GM18861 (cell line): Measurements from ENCODE around the gene RAC2.
"Not testable (repeated sequence)": the region's sequence is repeated elsewhere in the genome, so short reads cannot be mapped to it uniquely, and the experiment has no call there.

Experiments
- ATAC-seq: cut with Tn5 transposase; IDR thresholded peaks from one replicate; pipeline ENCODE4 v1.9.1; 2021; ENCODE audit not compliant: unreplicated experiment

Gene RAC2

DNA sequence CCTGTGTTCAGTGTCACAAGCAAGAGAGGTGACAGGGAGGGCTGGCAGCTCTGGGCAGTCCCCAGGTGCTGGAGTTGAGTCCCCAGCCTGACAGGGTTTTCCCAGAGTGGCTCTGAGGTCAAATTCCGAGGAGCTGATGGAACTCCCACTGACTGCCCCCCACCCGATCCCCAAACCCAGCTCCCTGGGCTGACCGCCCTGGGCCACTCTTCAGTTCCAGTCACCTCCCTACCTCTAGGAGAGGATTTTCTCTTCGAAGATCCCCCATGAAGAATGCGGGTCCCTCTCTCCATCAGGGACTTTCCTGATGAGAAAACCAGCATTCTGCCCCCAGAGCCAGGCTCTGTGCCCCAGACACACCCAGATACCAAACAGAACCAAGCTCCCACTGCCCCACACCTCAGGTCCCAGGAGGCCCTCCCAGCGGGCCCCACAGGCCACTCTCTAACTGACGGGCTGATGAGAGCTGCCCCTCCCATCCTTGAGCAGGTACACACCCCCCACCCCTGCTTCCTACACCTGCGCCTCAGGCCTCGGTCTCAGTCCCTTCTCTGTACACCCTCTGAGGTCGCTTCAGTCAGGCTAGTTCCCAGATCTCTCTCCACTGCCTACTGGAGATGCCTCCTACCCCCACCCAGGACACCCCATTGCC lies 12.1 kb upstream of the RAC2 start:
- ATAC-seq: no peak

DNA sequence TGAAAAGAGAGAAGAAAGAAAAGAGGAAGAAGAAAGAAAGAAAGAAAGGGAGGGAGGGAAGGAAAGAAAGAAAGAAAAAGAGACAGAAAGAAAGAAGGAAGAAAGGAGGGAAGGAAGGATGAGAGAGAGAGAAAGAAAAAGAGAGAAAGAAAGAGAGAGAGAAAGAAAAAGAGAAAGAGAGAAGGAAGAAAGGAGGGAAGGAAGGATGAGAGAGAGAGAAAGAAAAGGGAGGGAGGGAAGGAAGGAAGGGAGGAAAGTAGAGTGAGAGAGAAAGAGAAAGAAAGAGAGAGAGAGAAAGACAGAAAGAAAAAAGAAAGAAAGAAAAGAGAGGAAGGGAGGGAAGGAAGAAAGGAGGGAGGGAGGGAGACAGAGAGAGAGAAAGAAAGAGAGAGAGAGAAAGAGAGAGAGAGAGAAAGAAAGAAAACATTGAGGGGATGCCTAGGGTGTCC lies 11.5 kb upstream of the RAC2 start:
- ATAC-seq: no peak

DNA sequence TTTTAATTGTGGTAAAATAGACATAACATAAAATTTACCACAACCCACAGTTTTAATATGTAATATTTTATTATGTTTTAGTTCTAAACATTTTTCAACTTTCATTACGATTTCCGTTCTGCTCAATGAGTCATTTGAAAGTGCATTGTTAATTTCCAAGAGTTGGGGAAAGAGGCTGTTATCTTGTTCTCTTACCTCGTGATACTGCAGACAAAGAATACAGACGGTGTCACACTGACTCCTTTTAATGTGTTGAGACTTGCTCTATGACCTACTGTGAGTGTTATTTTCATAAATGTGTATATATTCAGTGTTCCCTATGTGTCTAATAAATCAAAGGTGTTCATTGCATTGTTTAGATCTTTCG lies 10.8 kb upstream of the RAC2 start:
- ATAC-seq: no peak

DNA sequence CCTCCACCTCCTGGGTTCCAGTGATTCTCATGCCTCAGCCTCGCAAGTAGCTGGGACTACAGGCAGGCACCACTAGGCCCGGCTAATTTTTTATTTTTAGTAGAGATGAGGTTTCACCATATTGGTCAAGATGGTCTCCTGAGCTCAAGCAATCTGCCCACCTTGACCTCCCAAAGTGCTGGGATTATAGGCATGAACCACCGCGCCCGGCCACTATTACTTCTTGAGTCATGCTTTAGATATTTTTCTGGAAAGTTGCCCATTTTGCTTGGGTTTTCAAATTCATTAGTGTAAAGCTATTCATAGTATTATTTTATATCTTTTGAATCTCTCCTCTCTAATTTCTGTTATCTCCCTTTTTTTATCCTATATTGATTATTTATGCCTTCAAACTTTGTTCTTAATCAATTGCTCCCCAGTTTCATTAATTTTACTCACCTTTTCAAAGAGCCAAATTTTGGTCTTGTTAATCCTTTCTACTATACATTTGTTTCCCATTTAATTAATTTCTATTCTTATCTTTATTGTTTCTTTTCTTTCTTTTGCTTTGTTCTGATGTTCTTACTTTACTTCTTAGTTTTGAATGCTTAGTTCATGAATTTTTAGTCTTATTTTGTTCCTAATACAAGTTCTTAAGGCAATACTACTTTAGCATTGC lies 10.3 kb upstream of the RAC2 start:
- no peak for ATAC-seq

DNA sequence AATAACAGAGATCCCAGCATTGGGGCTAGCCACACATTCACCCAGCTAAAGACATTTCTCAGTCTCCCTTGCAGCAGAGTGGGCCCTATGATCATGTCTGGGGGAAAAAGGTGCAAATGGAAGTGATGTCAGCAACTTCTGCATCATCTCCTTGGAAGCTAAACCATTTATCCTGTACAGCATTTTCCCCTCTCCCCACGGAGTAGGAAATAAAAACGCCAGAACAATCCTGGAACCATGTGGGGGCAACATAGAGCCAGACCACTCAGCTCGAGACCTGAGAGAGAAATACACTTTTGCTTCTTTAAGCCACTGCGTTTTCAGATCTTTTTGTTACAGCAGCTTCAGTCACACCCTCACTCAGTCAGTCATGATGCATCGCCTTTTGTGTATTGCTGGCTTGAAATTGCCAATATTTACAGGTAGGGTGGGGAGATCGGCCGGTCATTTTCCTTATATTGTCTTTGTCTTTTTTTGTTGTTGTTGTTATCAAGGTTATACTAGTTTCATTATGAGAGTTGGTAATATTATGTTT lies 9.1 kb upstream of the RAC2 start:
- ATAC-seq: no peak

DNA sequence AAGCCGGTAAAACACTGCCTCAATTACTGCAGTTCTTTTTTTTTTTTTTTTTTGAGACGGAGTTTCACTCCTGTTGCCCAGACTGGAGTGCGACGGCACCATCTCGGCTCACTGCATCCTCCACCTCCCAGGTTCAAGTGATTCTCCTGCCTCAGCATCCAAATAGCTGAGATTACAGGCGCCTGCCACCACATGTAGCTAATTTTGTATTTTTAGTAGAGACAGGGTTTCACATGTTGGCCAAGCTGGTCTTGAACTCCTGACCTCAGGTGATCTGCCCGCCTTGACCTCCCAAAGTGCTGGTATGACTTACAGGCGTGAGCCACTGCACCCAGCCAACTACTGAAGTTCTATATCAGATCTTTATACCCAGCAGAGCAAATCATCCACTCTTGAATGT lies 7.8 kb upstream of the RAC2 start:
- not testable (repeated sequence) for ATAC-seq

DNA sequence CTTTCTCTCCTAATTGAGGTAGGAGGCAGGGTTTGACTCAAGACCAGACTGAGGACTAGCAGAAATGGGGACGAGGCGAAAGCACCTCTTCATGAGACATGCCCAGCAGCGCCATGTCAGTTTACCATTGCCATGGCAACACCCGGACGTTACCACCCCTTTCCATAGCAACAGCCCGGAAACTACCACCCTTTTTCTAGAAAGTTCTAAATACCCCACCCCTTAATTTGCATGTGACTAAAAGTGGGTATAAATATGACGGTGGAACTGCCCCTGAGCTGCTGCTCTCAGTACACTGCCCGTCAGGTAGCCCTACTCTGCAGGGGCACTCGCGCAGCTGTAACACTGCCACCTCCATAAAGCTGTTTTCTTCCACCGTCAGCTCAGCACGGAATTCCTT lies 5.9 kb upstream of the RAC2 start:
- ATAC-seq: no peak

DNA sequence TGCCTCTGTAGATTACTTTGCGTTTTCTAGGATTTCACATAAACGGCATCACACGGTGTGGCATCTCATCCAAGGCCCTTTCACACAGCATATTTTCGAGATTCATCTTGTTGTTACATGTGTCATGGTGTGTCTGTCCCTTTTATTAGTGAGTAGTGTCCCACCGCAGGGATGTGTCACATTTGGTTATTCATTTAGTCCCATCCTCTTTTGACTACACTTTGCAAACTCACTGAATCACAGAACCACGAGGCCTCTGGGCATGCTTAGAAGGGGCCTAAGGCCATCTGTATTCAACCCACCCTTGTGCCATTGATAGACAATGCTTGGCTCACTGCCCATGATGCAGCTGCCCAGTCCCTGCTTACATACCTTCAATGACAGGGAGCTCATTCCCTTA lies 4.2 kb upstream of the RAC2 start:
- ATAC-seq: no peak

DNA sequence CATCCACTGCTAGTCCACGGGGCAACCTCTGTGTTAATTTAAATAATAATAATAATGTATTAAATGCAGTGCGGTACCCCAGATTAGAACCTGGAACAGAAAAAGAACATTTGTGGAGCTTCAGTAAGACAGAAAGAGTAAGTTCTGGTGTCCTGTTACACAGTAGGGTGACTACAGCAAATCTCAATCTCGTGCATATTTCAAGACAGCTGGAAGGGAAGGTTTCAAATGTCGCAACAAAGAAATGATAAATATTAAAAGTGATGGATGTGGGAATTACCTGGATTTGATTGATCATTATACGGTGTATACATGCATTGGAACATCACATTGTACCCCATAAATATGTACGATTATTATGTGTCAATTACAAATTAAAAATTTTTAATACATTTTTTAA lies 1.7 kb upstream of the RAC2 start:
- no peak for ATAC-seq

DNA sequence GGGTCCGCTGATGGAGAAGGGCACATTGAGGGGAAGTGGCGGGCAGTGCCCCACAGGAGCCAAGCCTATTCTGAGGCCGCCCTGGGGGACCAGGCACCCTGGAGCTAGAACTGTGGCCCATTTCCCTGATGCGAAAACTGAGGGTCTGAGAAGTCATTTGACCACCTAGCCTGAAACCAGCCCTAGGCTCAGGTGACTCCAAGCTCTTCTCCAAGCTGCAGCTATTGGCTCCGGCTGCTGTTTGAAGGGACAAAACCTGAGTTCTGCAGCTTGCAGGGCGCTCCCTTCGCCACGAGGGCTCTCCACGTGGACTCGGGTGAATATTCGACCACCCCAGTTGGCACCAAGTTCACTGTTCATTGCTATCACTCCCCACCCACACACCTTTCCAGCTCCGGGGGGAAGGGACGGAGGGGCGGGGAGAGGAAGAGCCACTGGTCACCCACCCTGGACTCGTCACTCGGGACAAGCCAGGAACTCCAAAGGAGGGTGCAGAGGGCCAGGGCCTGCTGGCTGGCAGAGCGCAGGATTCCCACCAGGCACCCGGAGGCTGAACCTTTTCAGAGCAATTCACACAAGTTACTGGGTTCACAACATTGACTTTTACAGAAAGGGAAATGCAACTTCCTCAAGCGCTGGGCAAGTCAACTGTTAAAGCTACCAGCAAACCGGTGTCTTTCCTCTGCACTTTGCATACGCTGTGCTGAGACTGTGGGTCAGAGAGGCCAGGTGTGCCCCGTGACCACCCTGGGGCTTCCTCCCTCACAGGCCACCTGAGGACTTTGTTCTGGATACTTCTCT lies 1.1 kb upstream of the RAC2 start:
- ATAC-seq: peak; percentile 34

DNA sequence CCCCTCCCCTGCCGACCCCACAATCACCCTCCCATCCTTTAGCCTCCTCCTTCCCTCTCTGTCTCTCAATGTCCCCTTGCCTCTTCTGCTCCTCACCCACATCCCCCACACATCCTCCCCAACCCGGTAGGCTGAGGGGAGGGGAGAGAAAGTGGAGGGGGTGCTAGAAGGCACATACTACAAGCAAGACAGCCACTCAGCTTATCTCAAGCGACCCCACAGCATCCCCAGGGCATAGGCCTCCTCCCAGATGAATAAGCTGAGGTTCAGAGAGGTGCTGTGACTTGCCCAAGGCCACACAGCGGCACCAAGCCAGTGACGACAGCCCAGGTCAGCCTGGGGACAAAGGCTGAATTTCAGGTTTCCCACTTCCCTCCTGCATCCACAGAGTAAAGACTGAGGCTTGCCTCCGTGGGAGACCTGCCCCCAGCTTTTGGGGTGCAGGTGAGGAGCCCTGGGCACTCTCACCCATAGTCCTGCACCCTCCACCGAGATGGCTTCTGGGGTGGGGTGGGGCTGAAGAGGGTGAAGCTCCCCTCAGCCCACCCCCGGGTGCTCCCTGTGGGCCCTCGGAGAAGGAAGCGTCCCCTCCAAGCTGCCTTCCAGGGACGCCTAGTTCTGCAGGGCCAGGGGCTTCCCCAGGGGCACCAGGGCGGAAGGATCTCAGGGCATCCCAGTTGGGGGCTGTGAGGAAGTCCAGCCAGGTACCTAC lies 511 bp downstream of the RAC2 start:
- ATAC-seq: peak; percentile 1

DNA sequence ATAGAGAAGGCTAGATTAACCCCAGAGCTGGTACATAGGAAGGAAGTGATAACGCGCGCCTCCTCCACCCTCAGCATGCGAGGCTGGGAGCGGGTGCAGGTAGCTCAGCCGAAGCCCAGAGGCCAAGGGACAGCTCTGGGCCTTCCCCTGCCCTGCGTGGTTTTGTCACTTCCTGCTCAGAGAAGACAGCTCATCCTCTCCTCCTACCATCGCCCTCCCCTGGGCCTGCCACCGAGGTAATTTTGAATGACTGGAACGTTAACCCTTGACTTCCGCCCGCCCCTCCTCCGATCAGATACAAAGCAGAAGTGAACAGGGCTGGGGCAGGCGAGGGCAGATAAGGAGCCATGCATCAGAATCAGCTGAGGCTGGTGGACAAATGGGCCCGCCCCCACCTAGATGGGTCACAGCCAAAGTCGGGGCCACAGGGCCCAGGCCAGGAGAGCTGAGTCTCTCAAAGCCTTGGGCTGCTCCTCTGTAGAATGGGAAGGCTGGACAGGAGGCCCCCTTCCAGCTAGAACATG lies 1.6 kb downstream of the RAC2 start:
- peak; percentile 48 for ATAC-seq

DNA sequence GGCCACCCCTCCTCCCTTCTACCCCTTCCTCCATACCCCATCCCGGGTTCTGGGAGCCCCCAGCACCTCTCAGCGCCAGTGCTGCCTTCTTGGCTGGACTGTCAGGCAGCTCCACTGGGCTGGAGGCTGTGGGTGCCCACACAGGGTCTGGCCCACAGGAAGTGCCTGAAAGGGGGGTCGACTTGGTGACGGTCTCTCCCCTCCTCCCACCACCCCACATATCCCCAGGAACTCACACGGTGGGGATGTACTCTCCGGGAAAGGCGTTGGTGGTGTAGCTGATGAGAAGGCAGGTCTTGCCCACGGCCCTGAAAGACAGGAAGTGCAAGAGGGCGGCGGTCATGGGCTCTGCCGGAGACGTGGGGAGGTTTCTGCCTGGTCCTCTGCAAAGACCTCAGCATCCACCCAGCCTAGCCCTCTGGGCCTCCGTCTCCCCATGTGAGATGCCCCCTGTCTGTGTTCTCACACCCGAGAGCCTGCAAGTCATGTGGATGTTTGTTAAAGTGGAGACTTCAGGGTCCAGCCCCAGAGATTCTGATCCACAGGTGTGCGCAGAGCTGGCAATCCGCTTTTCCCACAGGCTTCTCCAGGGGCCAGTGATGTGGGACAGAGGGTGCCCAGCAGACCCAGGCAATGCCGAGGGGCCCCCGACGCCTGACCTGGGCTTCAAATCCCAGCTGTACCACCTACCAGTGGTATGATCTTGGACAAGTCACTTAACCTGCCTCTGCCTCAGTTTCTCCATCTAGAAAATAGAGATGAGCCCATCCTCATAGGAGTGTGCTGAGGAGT lies 2.5 kb downstream of the RAC2 start:
- no peak for ATAC-seq

DNA sequence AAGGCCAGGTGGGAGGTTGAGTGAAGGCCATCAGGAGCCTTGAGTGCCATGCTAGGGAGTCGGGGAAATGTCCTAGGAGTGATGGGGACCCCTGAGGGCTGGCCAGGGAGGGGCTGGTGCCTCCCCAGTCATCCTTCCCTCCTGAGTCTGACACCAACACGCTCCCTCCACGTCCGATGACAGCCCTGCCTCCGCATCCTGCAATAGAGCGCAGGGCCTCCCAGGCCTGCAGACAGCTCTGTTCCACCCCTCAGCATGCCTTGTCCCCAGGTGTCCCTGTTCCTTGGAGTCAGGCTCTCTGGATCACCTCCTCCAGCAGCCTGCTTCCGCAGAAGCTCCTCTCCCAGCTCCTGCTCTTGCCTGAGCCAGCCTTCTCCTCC lies 3.1 kb downstream of the RAC2 start:
- ATAC-seq: no peak

DNA sequence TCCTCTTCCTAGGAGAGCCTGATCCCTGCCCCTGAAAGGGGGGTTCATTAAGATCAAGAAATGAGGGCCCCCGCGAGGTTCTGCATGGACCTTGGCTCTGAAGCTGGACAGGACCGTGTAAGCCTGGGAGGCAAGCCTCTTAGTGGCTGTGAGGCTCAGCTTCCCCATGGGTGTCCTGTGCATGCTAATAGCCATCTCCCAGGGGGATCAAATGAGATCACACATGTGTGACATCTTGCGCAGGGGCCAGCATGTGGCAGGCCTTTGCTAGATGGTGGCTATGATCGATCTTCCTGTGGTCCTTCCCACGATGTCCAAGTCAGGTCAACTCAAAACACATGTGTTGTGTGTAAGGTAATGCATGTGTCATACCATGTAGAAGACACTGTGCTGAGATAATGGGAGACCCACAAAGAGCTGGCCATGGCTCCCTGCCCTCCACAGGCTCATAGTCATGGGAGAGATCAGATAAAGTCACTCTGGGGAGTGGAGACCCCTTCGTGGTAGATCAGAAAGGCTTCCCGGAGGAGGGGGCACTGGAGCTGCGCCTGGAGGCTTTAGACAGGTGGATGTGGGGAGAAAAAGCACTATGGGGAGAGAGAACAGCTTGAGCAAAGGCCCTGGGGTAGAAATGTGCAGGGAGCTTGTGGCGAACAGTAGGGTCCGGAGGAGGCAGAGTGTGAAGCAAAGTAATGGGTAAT lies 3.7 kb downstream of the RAC2 start:
- ATAC-seq: no peak

DNA sequence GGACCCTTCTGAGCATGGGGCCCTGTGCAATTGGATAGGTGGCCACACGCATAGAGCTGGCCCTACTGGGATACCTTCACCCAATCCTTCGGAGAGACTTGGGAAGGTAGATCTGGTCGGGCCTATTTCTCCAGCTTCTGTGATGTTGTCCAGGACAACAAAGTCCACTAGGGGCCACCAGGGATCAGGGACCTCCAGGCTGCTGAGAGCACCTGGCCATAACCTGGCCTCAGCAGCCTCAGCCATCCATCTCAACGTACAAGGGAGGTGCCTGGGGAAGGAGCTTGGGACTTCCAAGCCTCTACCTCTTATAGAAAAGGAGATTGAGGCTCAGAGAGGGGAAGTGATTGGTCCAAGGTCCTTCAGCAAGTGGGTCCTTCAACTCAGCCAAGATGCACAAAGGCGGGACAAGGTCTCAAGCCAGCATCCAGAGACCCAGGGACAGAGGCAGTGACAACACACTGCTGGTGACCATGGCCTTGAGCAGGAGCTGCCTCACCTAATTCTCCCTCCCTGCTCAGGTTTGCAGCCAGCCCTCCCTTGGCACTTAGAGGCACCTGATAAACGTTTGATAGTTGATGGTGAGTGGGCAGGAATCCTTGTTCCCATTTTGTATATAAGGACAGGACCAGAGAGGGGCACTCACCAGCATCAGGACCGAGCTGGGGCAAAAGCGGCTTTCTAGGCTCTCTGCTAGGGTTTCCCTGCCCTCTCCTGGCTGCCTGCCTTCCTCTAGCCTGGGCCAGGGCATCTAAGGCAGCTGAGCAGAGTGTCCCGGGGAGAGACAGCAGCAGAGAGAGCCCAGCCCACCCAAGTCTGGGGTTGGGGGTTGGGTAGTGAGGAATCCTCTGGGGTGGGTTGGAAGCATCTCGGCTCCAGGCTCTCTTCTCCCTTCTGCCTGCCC lies 4.5 kb downstream of the RAC2 start:
- ATAC-seq: no peak

DNA sequence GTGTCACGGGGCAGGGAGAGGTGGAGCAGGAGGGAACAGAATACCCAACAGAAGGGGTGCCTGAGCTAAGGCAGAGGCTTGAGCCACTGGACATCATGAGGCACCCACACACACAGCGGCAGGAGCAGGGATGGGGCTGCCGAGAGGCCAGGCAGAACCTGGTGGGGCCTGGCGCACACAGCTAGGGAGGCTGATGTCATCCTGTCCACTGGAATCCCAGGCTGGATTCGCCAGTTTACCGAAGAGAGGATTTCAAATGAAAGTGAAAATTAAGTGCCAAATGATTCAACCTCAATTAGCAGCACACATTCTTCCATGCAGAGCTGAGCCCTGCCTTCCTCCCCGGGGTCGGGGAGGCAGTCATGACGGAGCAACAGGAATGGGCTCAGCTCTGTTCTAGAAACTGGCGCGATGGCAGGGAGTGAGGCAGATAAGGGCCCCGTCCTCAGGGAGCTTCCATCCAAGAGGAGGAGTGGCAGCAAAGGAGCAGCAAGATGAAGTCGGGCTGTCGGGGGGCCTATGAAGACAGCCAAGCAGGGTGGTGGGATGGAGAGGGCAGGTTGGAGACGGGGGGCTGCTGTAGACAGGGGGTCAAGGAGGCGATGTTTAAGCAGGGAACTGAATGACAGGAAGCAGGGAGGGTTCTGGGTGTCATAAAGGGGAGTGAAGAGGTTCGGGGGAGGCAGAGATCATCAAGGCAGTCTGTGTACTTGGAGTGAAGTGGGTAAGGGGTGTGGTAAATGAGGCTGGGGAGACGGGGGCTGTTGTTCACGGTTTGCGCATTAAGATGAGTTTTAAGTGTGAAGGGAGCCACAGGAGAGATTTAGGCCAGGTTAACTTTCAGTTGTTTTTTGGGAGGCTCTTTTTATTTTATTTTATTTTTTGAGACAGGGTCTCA lies 6.4 kb downstream of the RAC2 start:
- ATAC-seq: no peak
